Measurements from ENCODE around the gene INPP5K. TPM values are rescaled to one million over a fixed set of nuclear protein-coding genes. Genes with fewer than 3 reads are reported as not detected.
A peak's percentile ranks its signal among the peaks of the same experiment; 100 is the strongest.

The INPP5K gene
- total and polyA plus RNA-seq, 2 of the 4 experiments (the other 2 are of a cell fraction), result 14.9 to 17.4 TPM

DNA sequence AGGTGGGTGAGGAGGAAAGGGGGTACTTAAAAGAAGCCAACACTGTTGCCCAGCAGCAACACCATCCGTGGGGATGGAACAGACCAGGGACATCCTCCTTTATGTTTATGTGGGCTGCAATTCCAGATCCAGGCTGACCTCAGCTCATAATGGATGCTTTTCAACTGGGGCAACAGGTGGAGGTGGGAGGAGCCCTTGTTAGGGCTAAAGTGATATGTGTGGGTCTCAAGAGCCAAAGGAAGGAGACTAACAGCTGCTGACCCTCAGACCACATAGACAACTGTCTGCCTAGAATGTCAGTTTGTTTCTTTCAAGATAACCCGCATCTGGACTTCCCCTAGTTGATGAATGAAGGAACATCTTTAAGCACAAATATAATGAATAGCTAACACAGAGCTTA, 2.0 kb upstream of the INPP5K start:
- Histone ChIP-seq H2BK120ac (ENCODE audit: low read depth, low read length) (no peak overlapping the region), H3K4me2 (ENCODE audit: low read depth, low read length) (no peak overlapping the region), H3K4ac (ENCODE audit: low read depth, low read length) (no peak overlapping the region), H2BK20ac (ENCODE audit: low read depth, low read length) (no peak overlapping the region), H3K79me1 (ENCODE audit: low read depth in 1 of 2, low read length in 2 of 2) (peaks cover 13 to 50% of the 10 kb centered on the region in 2 experiments), H3K56ac (ENCODE audit: extremely low read depth, insufficient read depth, low read length) (no peak overlapping the region), H2AK9ac (replicated peaks; ENCODE audit: low read depth, low read length, poor library complexity) (no peak overlapping the region), H4K20me1 (ENCODE audit: insufficient read depth, low read length) (peaks cover 10% of the 10 kb centered on the region), H3K4me3 (ENCODE audit: insufficient read depth, low read depth, low read length) (no peak overlapping the region), H4K91ac (ENCODE audit: insufficient read depth, low read depth, low read length) (no peak overlapping the region), H2AK5ac (ENCODE audit: low read depth, low read length) (no peak overlapping the region), H3K27ac (ENCODE audit: insufficient read depth, low read length) (no peak overlapping the region), H3K4me1 (ENCODE audit: control insufficient read depth, insufficient read depth, low read length) (peaks cover 3% of the 10 kb centered on the region), H2BK15ac (ENCODE audit: low read depth, low read length) (no peak overlapping the region), H3K9me3 (ENCODE audit: control insufficient read depth, insufficient read depth, low read length) (no peaks in the 10 kb centered on the region), H4K5ac (ENCODE audit: low read depth, low read length) (no peak overlapping the region), H3K18ac (ENCODE audit: low read depth, low read length) (no peak overlapping the region), H4K8ac (ENCODE audit: low read depth in 2 of 2, low read length in 2 of 2) (no peak overlapping the region), H3K27me3 (ENCODE audit: control insufficient read depth, insufficient read depth, low read length) (no peaks in the 10 kb centered on the region), H2BK5ac (ENCODE audit: low read depth, low read length, poor library complexity, severe bottlenecking) (no peak overlapping the region), H3K14ac (replicated peaks; ENCODE audit: low read depth, low read length) (no peak overlapping the region), H3K36me3 (ENCODE audit: control insufficient read depth, insufficient read depth, low read length) (peaks cover 18% of the 10 kb centered on the region), H3K9ac (ENCODE audit: low read depth, low read length) (no peak overlapping the region), H2AFZ (replicated peaks; ENCODE audit: low read length, poor library complexity) (no peak overlapping the region), H3K23ac (ENCODE audit: low read depth, low read length) (no peak overlapping the region), H3K9me1 (ENCODE audit: insufficient read depth, low read length) (no peaks in the 10 kb centered on the region; the same call in 1 of the 2 replicates)
- ATAC-seq (ENCODE audit: low read depth), result no peak
- in situ Hi-C loops (cut with MboI; ENCODE audit: low sequenced_read_pairs) (loop anchor here (5.0 to 10.0 kb wide), 2 partner anchors 154 to 246 kb away; partner anchors contain the start of gene BHLHA9), intact Hi-C loops (cut with micrococcal nuclease) (no loop called here), dilution Hi-C loops (cut with HindIII; ENCODE audit: low sequenced_read_pairs, unreplicated experiment) (no loop called here)
- no CpG with 5 or more reads among the region's 2 CpGs for WGBS, 2 experiments (ENCODE audit: extremely low coverage in 2 of 2, insufficient read length in 1 of 2)
- ChIA-PET CTCF (interaction anchor here (1.2 kb wide), 1 partner anchor 254 kb away, joined by 3 read pairs; no protein-coding TSS in a partner anchor), POLR2A (ENCODE audit: unreplicated experiment) (no interaction called here)
- TSS peak; percentile 62 for BruUV-seq (replicated peaks)
- no peak for DNase-seq
- TF ChIP-seq RAD21 (IDR thresholded peaks at IDR 0.05; ENCODE audit: low read length), result no peak
- TF ChIP-seq CEBPB (IDR thresholded peaks at IDR 0.05; ENCODE audit: low read depth, low read length), result no peak
- no peak for TF ChIP-seq POLR2A (IDR thresholded peaks at IDR 0.05; ENCODE audit: low read depth, low read length)
- no peak for TF ChIP-seq RFX5 (IDR thresholded peaks at IDR 0.05; ENCODE audit: low read depth, low read length)
- no peak for TF ChIP-seq SMC3 (IDR thresholded peaks at IDR 0.05; ENCODE audit: low read depth, low read length)

All from IMR-90 (cell line).